Measurements from ENCODE around the gene TCHHL1. TPM values are rescaled to one million over a fixed set of nuclear protein-coding genes. Genes with fewer than 3 reads are reported as not detected.

The TCHHL1 gene
- total and polyA plus RNA-seq, 2 experiments from 2014 or later: not detected

DNA sequence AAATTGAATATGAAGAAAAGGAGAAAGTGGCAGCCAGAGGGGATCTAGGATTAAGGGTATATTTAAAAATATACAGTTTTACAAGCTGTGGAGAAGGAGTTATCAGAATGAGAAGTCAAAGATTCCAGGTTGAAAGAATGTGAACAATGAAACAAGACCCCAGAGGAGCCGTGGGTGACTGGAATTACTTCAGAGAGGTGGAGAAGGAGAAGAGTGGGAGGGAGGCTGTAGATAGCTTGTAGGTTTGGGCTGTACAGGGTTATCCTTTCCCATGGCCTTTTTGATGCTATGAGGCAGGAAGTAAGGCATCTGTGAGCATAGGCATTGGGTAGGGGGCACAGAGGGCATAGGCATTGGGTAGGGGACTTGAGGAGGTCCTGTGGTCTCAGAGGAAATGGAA, 46.8 kb downstream of the TCHHL1 start:
- in situ Hi-C loops (cut with MboI): no loop called here
- TF ChIP-seq EZH2 (IDR thresholded peaks at IDR 0.05; ENCODE audit: insufficient read depth, poor library complexity, severe bottlenecking) (no peak), EZH2phosphoT487 (IDR thresholded peaks at IDR 0.05; ENCODE audit: insufficient read depth, low read depth) (no peak)
- no peak overlapping the region for H2AFZ ChIP-seq
- no peak overlapping the region for H3K9ac ChIP-seq
- no peaks in the 10 kb centered on the region for H3K27me3 ChIP-seq (replicated peaks; ENCODE audit: insufficient read depth)
- H4K20me1 ChIP-seq (ENCODE audit: insufficient read depth): no peaks in the 10 kb centered on the region
- no peaks in the 10 kb centered on the region for H3K79me2 ChIP-seq (ENCODE audit: insufficient read depth)
- H3F3A ChIP-seq (ENCODE audit: insufficient read depth): peaks cover 10% of the 10 kb centered on the region
- no peaks in the 10 kb centered on the region for H3K36me3 ChIP-seq (ENCODE audit: low read depth)
- H3K9me2 ChIP-seq (ENCODE audit: insufficient read depth): no peaks in the 10 kb centered on the region
- H3K4me1 ChIP-seq (ENCODE audit: insufficient read depth): peaks cover 9% of the 10 kb centered on the region
- no peak for DNase-seq
- no peak overlapping the region for H3K27ac ChIP-seq
- H3K9me3 ChIP-seq (ENCODE audit: low read depth): no peaks in the 10 kb centered on the region
- WGBS, 2 experiments (ENCODE audit: low coverage in 1 of 2, low lambda C conversion rate in 2 of 2, missing lambda C conversion rate in 2 of 2): 35 to 53% methylated on average over 1 of the region's 1 CpG
- no peak overlapping the region for H3K4me2 ChIP-seq (ENCODE audit: unreplicated experiment)
- no peak overlapping the region for H3K4me3 ChIP-seq

DNA sequence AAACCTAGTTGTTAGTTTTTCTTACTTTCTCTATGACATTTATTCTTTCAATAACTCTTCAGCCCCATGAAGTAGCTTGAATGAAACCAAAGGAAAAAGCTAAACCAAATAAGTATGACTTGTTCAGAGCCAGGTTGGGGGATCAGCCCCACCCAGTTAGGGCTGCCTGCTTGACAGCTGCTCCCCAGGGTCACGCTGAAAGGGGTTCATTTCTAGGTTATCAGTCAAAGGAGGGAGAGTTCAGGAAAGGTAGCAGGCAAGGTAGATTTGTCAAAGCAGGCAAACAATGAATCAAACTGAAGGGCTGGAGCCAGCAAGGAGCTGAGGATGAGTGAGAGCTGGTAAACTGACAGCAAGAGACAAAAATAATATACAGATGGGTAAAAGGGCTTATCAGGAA, 49.0 kb downstream of the TCHHL1 start:
- H3F3A ChIP-seq (ENCODE audit: insufficient read depth): peaks cover 18% of the 10 kb centered on the region
- peaks cover 7% of the 10 kb centered on the region; the same call in 1 of the 2 replicates for H3K36me3 ChIP-seq (ENCODE audit: low read depth)
- no peaks in the 10 kb centered on the region for H4K20me1 ChIP-seq (ENCODE audit: insufficient read depth)
- no peaks in the 10 kb centered on the region for H3K27me3 ChIP-seq (replicated peaks; ENCODE audit: insufficient read depth)
- no peak overlapping the region for H3K4me3 ChIP-seq
- WGBS, 2 experiments (ENCODE audit: low coverage in 1 of 2, low lambda C conversion rate in 2 of 2, missing lambda C conversion rate in 2 of 2): 78 to 90% methylated on average over 1 of the region's 1 CpG
- peaks cover 19% of the 10 kb centered on the region for H3K79me2 ChIP-seq (ENCODE audit: insufficient read depth)
- no peak overlapping the region for H3K9ac ChIP-seq
- H3K9me3 ChIP-seq (ENCODE audit: low read depth): no peaks in the 10 kb centered on the region
- H3K27ac ChIP-seq: no peak overlapping the region
- no peak for DNase-seq
- H3K9me2 ChIP-seq (ENCODE audit: insufficient read depth): no peaks in the 10 kb centered on the region
- no peak overlapping the region for H2AFZ ChIP-seq
- in situ Hi-C loops (cut with MboI): no loop called here
- H3K4me1 ChIP-seq (ENCODE audit: insufficient read depth): peaks cover 7% of the 10 kb centered on the region
- no peak overlapping the region for H3K4me2 ChIP-seq (ENCODE audit: unreplicated experiment)
- no peak for TF ChIP-seq EZH2phosphoT487 (IDR thresholded peaks at IDR 0.05; ENCODE audit: insufficient read depth, low read depth)
- TF ChIP-seq EZH2 (IDR thresholded peaks at IDR 0.05; ENCODE audit: insufficient read depth, poor library complexity, severe bottlenecking): no peak

DNA sequence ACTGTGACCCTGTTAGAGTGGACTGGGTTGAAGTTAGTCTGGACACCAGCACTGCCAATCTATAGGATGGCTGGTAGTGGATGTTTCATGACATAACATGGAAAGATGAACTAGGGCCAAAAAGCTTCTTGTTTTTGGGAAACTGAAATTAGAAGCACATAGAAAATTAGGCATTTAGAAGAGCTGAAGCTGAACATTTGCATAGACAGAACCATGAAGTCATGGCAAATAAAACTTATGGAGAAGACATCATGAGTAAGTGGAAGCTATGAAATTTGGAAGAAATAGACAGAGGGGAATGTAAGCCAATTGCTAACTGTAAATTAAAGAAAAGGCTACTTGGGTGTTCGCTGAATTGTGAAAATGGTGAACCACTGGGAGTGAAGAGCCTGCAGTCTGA, 49.4 kb downstream of the TCHHL1 start:
- Histone ChIP-seq H3K4me2 (ENCODE audit: unreplicated experiment) (no peak overlapping the region), H3K36me3 (ENCODE audit: low read depth) (peaks cover 7% of the 10 kb centered on the region; the same call in 1 of the 2 replicates), H3K27me3 (replicated peaks; ENCODE audit: insufficient read depth) (no peaks in the 10 kb centered on the region), H3K9me2 (ENCODE audit: insufficient read depth) (no peaks in the 10 kb centered on the region), H3K4me1 (ENCODE audit: insufficient read depth) (peaks cover 10% of the 10 kb centered on the region), H4K20me1 (ENCODE audit: insufficient read depth) (no peaks in the 10 kb centered on the region), H2AFZ (no peak overlapping the region), H3K4me3 (no peak overlapping the region), H3K9ac (no peak overlapping the region), H3K9me3 (ENCODE audit: low read depth) (no peaks in the 10 kb centered on the region), H3K79me2 (ENCODE audit: insufficient read depth) (peaks cover 23% of the 10 kb centered on the region), H3K27ac (no peak overlapping the region), H3F3A (ENCODE audit: insufficient read depth) (peaks cover 22% of the 10 kb centered on the region)
- no peak for DNase-seq
- 83 to 88% methylated on average over 1 of the region's 1 CpG for WGBS, 2 experiments (ENCODE audit: low coverage in 1 of 2, low lambda C conversion rate in 2 of 2, missing lambda C conversion rate in 2 of 2)
- TF ChIP-seq EZH2 (IDR thresholded peaks at IDR 0.05; ENCODE audit: insufficient read depth, poor library complexity, severe bottlenecking): no peak
- TF ChIP-seq EZH2phosphoT487 (IDR thresholded peaks at IDR 0.05; ENCODE audit: insufficient read depth, low read depth): no peak
- in situ Hi-C loops (cut with MboI): no loop called here

DNA sequence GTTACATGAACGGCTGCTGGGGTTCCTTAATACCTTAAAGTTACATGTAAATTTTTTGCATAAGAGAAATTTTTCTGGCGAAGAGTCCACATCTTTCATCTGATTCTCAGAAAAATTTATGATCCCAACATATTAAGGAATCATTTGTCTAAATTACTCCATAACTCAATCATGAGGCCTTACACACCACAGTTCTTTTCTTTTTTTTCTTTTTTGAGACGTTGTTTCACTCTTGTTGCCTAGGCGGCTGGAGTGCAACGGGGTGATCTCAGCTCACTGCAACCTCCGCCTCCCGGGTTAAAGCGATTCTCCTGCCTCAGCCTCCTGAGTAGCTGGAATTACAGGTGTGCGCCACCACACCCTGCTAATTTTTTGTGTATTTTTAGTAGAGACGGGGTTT, 50.0 kb downstream of the TCHHL1 start:
- no peak overlapping the region for H3K27ac ChIP-seq
- H3F3A ChIP-seq (ENCODE audit: insufficient read depth): peaks cover 28% of the 10 kb centered on the region
- no peak for TF ChIP-seq EZH2phosphoT487 (IDR thresholded peaks at IDR 0.05; ENCODE audit: insufficient read depth, low read depth)
- TF ChIP-seq EZH2 (IDR thresholded peaks at IDR 0.05; ENCODE audit: insufficient read depth, poor library complexity, severe bottlenecking): no peak
- peaks cover 29% of the 10 kb centered on the region for H3K79me2 ChIP-seq (ENCODE audit: insufficient read depth)
- no peaks in the 10 kb centered on the region for H3K27me3 ChIP-seq (replicated peaks; ENCODE audit: insufficient read depth)
- peaks cover 11% of the 10 kb centered on the region for H3K36me3 ChIP-seq (ENCODE audit: low read depth)
- H3K4me1 ChIP-seq (ENCODE audit: insufficient read depth): peaks cover 15% of the 10 kb centered on the region
- no peak overlapping the region for H3K4me3 ChIP-seq
- H4K20me1 ChIP-seq (ENCODE audit: insufficient read depth): peaks cover 4% of the 10 kb centered on the region; the same call in 1 of the 2 replicates
- no peak overlapping the region for H2AFZ ChIP-seq
- H3K9me2 ChIP-seq (ENCODE audit: insufficient read depth): no peaks in the 10 kb centered on the region
- DNase-seq: no peak
- WGBS, 2 experiments (ENCODE audit: low coverage in 1 of 2, low lambda C conversion rate in 2 of 2, missing lambda C conversion rate in 2 of 2): 94 to 96% methylated on average over 10 of the region's 10 CpGs
- H3K9me3 ChIP-seq (ENCODE audit: low read depth): no peaks in the 10 kb centered on the region
- no peak overlapping the region for H3K9ac ChIP-seq
- in situ Hi-C loops (cut with MboI): no loop called here
- no peak overlapping the region for H3K4me2 ChIP-seq (ENCODE audit: unreplicated experiment)

Data from GM23248 (cell line).